ENCODE measurements around the gene MARCO.

Gene MARCO

GRCh38 chr2:118913803-118914645 is 28.0 kb upstream of the MARCO start:
- ChIA-PET CTCF (interaction anchor here (1.1 kb wide), 1 partner anchor 33 kb away, joined by 3 read pairs; no protein-coding TSS in a partner anchor), POLR2A (no interaction called here)
- Histone ChIP-seq H3K36me3 (ENCODE audit: control insufficient read depth in 4 of 4, insufficient read depth in 4 of 4, low read length in 3 of 4) (no peaks in the 10 kb centered on the region), H3K9me3 (ENCODE audit: control extremely low read depth in 1 of 5, control insufficient read depth in 4 of 5, insufficient read depth in 2 of 5, low read depth in 1 of 5, low read length in 4 of 5) (no peaks in the 10 kb centered on the region), H3K4me3 (ENCODE audit: control insufficient read depth in 1 of 7, extremely low read depth in 1 of 7, insufficient read depth in 4 of 7, low read depth in 2 of 7, low read length in 6 of 7) (no peak overlapping the region), H3K4me1 (ENCODE audit: control extremely low read depth in 1 of 4, control insufficient read depth in 4 of 4, insufficient read depth in 4 of 4, low read length in 3 of 4) (no peaks in the 10 kb centered on the region), H3K27me3 (replicated peaks in 2 of 5; ENCODE audit: control insufficient read depth in 4 of 5, insufficient read depth in 5 of 5, low read length in 4 of 5) (peaks cover 0 to 7% (median 0%) of the 10 kb centered on the region in 5 experiments), H3K27ac (ENCODE audit: insufficient read depth in 1 of 2, low read depth in 1 of 2, low read length in 2 of 2, poor library complexity in 1 of 2, severe bottlenecking in 2 of 2) (no peak overlapping the region)
- 100% methylated on average over 2 of the region's 3 CpGs for WGBS (ENCODE audit: insufficient coverage)
- no peak for DNase-seq

- H3K27ac ChIP-seq (ENCODE audit: insufficient read depth in 1 of 2, low read depth in 1 of 2, low read length in 2 of 2, poor library complexity in 1 of 2, severe bottlenecking in 2 of 2), result no peak overlapping the region
- 87% methylated on average over 9 of the region's 9 CpGs for WGBS (ENCODE audit: insufficient coverage)
- H3K4me1 ChIP-seq (ENCODE audit: control extremely low read depth in 1 of 4, control insufficient read depth in 4 of 4, insufficient read depth in 4 of 4, low read length in 3 of 4), result no peaks in the 10 kb centered on the region
- peaks cover 0 to 7% (median 0%) of the 10 kb centered on the region in 5 experiments for H3K27me3 ChIP-seq (replicated peaks in 2 of 5; ENCODE audit: control insufficient read depth in 4 of 5, insufficient read depth in 5 of 5, low read length in 4 of 5)
- H3K9me3 ChIP-seq (ENCODE audit: control extremely low read depth in 1 of 5, control insufficient read depth in 4 of 5, insufficient read depth in 2 of 5, low read depth in 1 of 5, low read length in 4 of 5), result no peaks in the 10 kb centered on the region
- no peak overlapping the region for H3K4me3 ChIP-seq (ENCODE audit: control insufficient read depth in 1 of 7, extremely low read depth in 1 of 7, insufficient read depth in 4 of 7, low read depth in 2 of 7, low read length in 6 of 7)
- no peak for DNase-seq
- CTCF ChIA-PET, result no interaction called here
- POLR2A ChIA-PET, result no interaction called here
- H3K36me3 ChIP-seq (ENCODE audit: control insufficient read depth in 4 of 4, insufficient read depth in 4 of 4, low read length in 3 of 4), result no peaks in the 10 kb centered on the region
Measured at GRCh38 chr2:118914721-118915453, 27.1 kb upstream of the MARCO start.

- POLR2A ChIA-PET, result no interaction called here
- no peak for DNase-seq
- Histone ChIP-seq H3K36me3 (ENCODE audit: control insufficient read depth in 4 of 4, insufficient read depth in 4 of 4, low read length in 3 of 4) (no peaks in the 10 kb centered on the region), H3K4me3 (ENCODE audit: control insufficient read depth in 1 of 7, extremely low read depth in 1 of 7, insufficient read depth in 4 of 7, low read depth in 2 of 7, low read length in 6 of 7) (no peak overlapping the region), H3K9me3 (ENCODE audit: control extremely low read depth in 1 of 5, control insufficient read depth in 4 of 5, insufficient read depth in 2 of 5, low read depth in 1 of 5, low read length in 4 of 5) (no peaks in the 10 kb centered on the region), H3K27me3 (replicated peaks in 2 of 5; ENCODE audit: control insufficient read depth in 4 of 5, insufficient read depth in 5 of 5, low read length in 4 of 5) (peaks cover 0 to 4% (median 0%) of the 10 kb centered on the region in 5 experiments), H3K27ac (ENCODE audit: insufficient read depth in 1 of 2, low read depth in 1 of 2, low read length in 2 of 2, poor library complexity in 1 of 2, severe bottlenecking in 2 of 2) (no peak overlapping the region), H3K4me1 (ENCODE audit: control extremely low read depth in 1 of 4, control insufficient read depth in 4 of 4, insufficient read depth in 4 of 4, low read length in 3 of 4) (peaks cover 0 to 5% (median 2%) of the 10 kb centered on the region in 4 experiments)
- no CpG with 5 or more reads among the region's 1 CpG for WGBS (ENCODE audit: insufficient coverage)
- CTCF ChIA-PET, result interaction anchor here (1.2 to 1.8 kb wide), 3 partner anchors 9 to 36 kb away, joined by 4 to 7 read pairs (median 5); no protein-coding TSS in a partner anchor
Measured at GRCh38 chr2:118918017-118918416, 24.0 kb upstream of the MARCO start.

GRCh38 chr2:118921646-118922045 is 20.3 kb upstream of the MARCO start:
- CTCF ChIA-PET, result interaction anchor here (1.2 kb wide), 1 partner anchor 19 kb away, joined by 4 read pairs; no protein-coding TSS in a partner anchor
- 13% methylated on average over 6 of the region's 7 CpGs for WGBS (ENCODE audit: insufficient coverage)
- H3K4me3 ChIP-seq (ENCODE audit: control insufficient read depth in 1 of 7, extremely low read depth in 1 of 7, insufficient read depth in 4 of 7, low read depth in 2 of 7, low read length in 6 of 7), result no peak overlapping the region
- POLR2A ChIA-PET, result interaction anchor here (0.6 kb wide), 1 partner anchor 16 kb away, joined by 4 read pairs; no protein-coding TSS in a partner anchor
- peak; percentile 25 to 77 (median 66) for DNase-seq
- no peaks in the 10 kb centered on the region for H3K36me3 ChIP-seq (ENCODE audit: control insufficient read depth in 4 of 4, insufficient read depth in 4 of 4, low read length in 3 of 4)
- H3K27ac ChIP-seq (ENCODE audit: insufficient read depth in 1 of 2, low read depth in 1 of 2, low read length in 2 of 2, poor library complexity in 1 of 2, severe bottlenecking in 2 of 2), result no peak overlapping the region
- H3K9me3 ChIP-seq (ENCODE audit: control extremely low read depth in 1 of 5, control insufficient read depth in 4 of 5, insufficient read depth in 2 of 5, low read depth in 1 of 5, low read length in 4 of 5), result no peaks in the 10 kb centered on the region
- H3K27me3 ChIP-seq (replicated peaks in 2 of 5; ENCODE audit: control insufficient read depth in 4 of 5, insufficient read depth in 5 of 5, low read length in 4 of 5), result peaks cover 0 to 5% (median 3%) of the 10 kb centered on the region in 5 experiments
- peaks cover 0 to 5% (median 2%) of the 10 kb centered on the region in 4 experiments for H3K4me1 ChIP-seq (ENCODE audit: control extremely low read depth in 1 of 4, control insufficient read depth in 4 of 4, insufficient read depth in 4 of 4, low read length in 3 of 4)

GRCh38 chr2:118922254-118922653 is 19.7 kb upstream of the MARCO start:
- no peaks in the 10 kb centered on the region for H3K36me3 ChIP-seq (ENCODE audit: control insufficient read depth in 4 of 4, insufficient read depth in 4 of 4, low read length in 3 of 4)
- H3K27ac ChIP-seq (ENCODE audit: insufficient read depth in 1 of 2, low read depth in 1 of 2, low read length in 2 of 2, poor library complexity in 1 of 2, severe bottlenecking in 2 of 2), result no peak overlapping the region
- POLR2A ChIA-PET, result interaction anchor here (0.6 kb wide), 1 partner anchor 15 kb away, joined by 4 read pairs; no protein-coding TSS in a partner anchor
- H3K9me3 ChIP-seq (ENCODE audit: control extremely low read depth in 1 of 5, control insufficient read depth in 4 of 5, insufficient read depth in 2 of 5, low read depth in 1 of 5, low read length in 4 of 5), result no peaks in the 10 kb centered on the region
- CTCF ChIA-PET, result interaction anchor here (1.2 kb wide), 1 partner anchor 18 kb away, joined by 4 read pairs; no protein-coding TSS in a partner anchor
- 100% methylated on average over 2 of the region's 2 CpGs for WGBS (ENCODE audit: insufficient coverage)
- H3K27me3 ChIP-seq (replicated peaks in 2 of 5; ENCODE audit: control insufficient read depth in 4 of 5, insufficient read depth in 5 of 5, low read length in 4 of 5), result peaks cover 0 to 10% (median 3%) of the 10 kb centered on the region in 5 experiments
- no peak overlapping the region for H3K4me3 ChIP-seq (ENCODE audit: control insufficient read depth in 1 of 7, extremely low read depth in 1 of 7, insufficient read depth in 4 of 7, low read depth in 2 of 7, low read length in 6 of 7)
- no peak for DNase-seq
- H3K4me1 ChIP-seq (ENCODE audit: control extremely low read depth in 1 of 4, control insufficient read depth in 4 of 4, insufficient read depth in 4 of 4, low read length in 3 of 4), result peaks cover 0 to 5% (median 2%) of the 10 kb centered on the region in 4 experiments

- H3K27me3 ChIP-seq (replicated peaks in 2 of 5; ENCODE audit: control insufficient read depth in 4 of 5, insufficient read depth in 5 of 5, low read length in 4 of 5), result peaks cover 0 to 13% (median 3%) of the 10 kb centered on the region in 5 experiments
- DNase-seq, result no peak
- no peaks in the 10 kb centered on the region for H3K9me3 ChIP-seq (ENCODE audit: control extremely low read depth in 1 of 5, control insufficient read depth in 4 of 5, insufficient read depth in 2 of 5, low read depth in 1 of 5, low read length in 4 of 5)
- H3K4me1 ChIP-seq (ENCODE audit: control extremely low read depth in 1 of 4, control insufficient read depth in 4 of 4, insufficient read depth in 4 of 4, low read length in 3 of 4), result peaks cover 0 to 5% (median 2%) of the 10 kb centered on the region in 4 experiments
- POLR2A ChIA-PET, result no interaction called here
- H3K27ac ChIP-seq (ENCODE audit: insufficient read depth in 1 of 2, low read depth in 1 of 2, low read length in 2 of 2, poor library complexity in 1 of 2, severe bottlenecking in 2 of 2), result no peak overlapping the region
- no peak overlapping the region for H3K4me3 ChIP-seq (ENCODE audit: control insufficient read depth in 1 of 7, extremely low read depth in 1 of 7, insufficient read depth in 4 of 7, low read depth in 2 of 7, low read length in 6 of 7)
- no peaks in the 10 kb centered on the region for H3K36me3 ChIP-seq (ENCODE audit: control insufficient read depth in 4 of 4, insufficient read depth in 4 of 4, low read length in 3 of 4)
- CTCF ChIA-PET, result no interaction called here
- 90% methylated on average over 1 of the region's 1 CpG for WGBS (ENCODE audit: insufficient coverage)
Measured at GRCh38 chr2:118923371-118923770, 18.6 kb upstream of the MARCO start.

All from common myeloid progenitor, CD34-positive (primary cell).